Natural killer cell (primary cell): ENCODE measurements around the gene DYNLRB1. TPM values are rescaled to one million over a fixed set of nuclear protein-coding genes. Genes with fewer than 3 reads are reported as not detected.

Source experiments
- ATAC-seq, 3 donors: fragments of 150-1000 bp in 2 of 3; fragments of 200-7000 bp in 1 of 3; cut with Tn5 transposase; 1 replicate in 1 of 3; 2 replicates in 2 of 3; pipeline ENCODE4 v1.10.0; 2021; ENCODE audit warnings: mild to moderate bottlenecking in 2 of 3, moderate library complexity in 2 of 3
- DNase-seq, 2 donors: peaks; one replicate each; pipeline versions ENCODE4 v3.0.0 to v3.0.0-alpha.2; 2013 to 2021; ENCODE audit warnings: mixed read lengths in 1 of 2
- H3K27ac ChIP-seq: one replicate; pipeline ENCODE4 v1.5.1; 2013; ENCODE audit warnings: mild to moderate bottlenecking, low read length
- H3K27me3 ChIP-seq: one replicate; pipeline ENCODE4 v1.6.1; 2013; ENCODE audit warnings: low read length; ENCODE audit not compliant: control insufficient read depth, insufficient read depth
- H3K36me3 ChIP-seq: one replicate; pipeline ENCODE4 v1.6.1; 2013; ENCODE audit warnings: low read length; ENCODE audit not compliant: control insufficient read depth, insufficient read depth
- H3K4me1 ChIP-seq: one replicate; pipeline ENCODE4 v1.6.1; 2013; ENCODE audit warnings: low read length; ENCODE audit not compliant: control insufficient read depth, insufficient read depth
- H3K4me3 ChIP-seq: one replicate; pipeline ENCODE4 v1.5.1; 2013; ENCODE audit warnings: low read length
- H3K9me3 ChIP-seq: one replicate; pipeline ENCODE4 v1.6.1; 2013; ENCODE audit warnings: low read length; ENCODE audit not compliant: control insufficient read depth, insufficient read depth
- H3K27ac Mint-ChIP-seq, 2 donors: one replicate each; pipeline ENCODE4 v1.8.0; 2022; ENCODE audit warnings: mild to moderate bottlenecking in 2 of 2, mixed read lengths in 2 of 2, moderate library complexity in 1 of 2
- H3K27me3 Mint-ChIP-seq, 2 donors: one replicate each; pipeline ENCODE4 v1.8.0; 2022; ENCODE audit warnings: low read depth in 2 of 2, mixed read lengths in 2 of 2
- H3K36me3 Mint-ChIP-seq: one replicate; pipeline ENCODE4 v1.8.0; 2022; ENCODE audit warnings: mixed read lengths
- H3K4me1 Mint-ChIP-seq, 2 donors: one replicate each; pipeline ENCODE4 v1.8.0; 2022; ENCODE audit warnings: mixed read lengths in 2 of 2
- H3K4me3 Mint-ChIP-seq: one replicate; pipeline ENCODE4 v1.8.0; 2022; ENCODE audit warnings: mild to moderate bottlenecking, moderate library complexity, mixed read lengths
- H3K9me3 Mint-ChIP-seq, 2 donors: one replicate each; pipeline ENCODE4 v1.8.0; 2022; ENCODE audit warnings: mixed read lengths in 2 of 2
- WGBS: methylation state at CpG from one replicate; pipeline ENCODE4 v1.1.7; 2013; ENCODE audit warnings: missing lambda C conversion rate; ENCODE audit not compliant: insufficient coverage; 5-methylcytosine and 5-hydroxymethylcytosine counted together
- intact Hi-C: fragments of 100-400 bp; cut with micrococcal nuclease; formaldehyde crosslinking; loops from one replicate; pipeline ENCODE4 v1.14.2; 2022
- total RNA-seq, 4 donors: library from RNA; stranded (reverse); fragments of 120-200 nt in 1 of 4; gene quantifications; one replicate each; pipeline versions ENCODE4 v1.2.3 to v1.2.4, GENCODE V29; 2013 to 2022
- TF ChIP-seq, protein P1 (sequence below): fragments of 200-600 bp; IDR thresholded peaks from one replicate; pipeline ENCODE4 v1.8.0; 2022; ENCODE audit warnings: antibody characterized with exemption

DYNLRB1 gene
- total RNA-seq, 3 donors from 2014 or later (not counting 1 experiment from before 2014, with no cell fraction given), result 58.7 to 65.5 (median 61.4) TPM

DNA sequence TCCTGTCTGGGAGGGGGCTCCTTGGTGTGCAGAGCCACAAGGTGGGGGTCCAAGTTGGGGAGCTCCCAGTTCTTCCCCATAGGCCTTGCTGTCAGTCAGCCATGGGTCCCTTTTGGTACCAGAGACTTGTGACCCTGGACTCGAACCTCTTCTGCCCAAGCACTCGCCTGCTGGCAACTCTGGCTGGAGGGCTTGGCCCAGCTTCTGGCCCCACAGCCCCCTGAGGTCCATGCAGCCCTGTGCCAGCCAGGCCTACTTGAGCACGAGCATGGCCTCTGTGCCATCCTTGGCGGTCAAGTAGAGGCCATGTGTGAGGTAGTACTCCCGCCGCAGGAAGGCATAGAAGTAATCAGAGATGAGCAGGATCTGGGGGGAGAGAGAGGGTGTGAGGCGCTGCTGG is 44.4 kb downstream of the DYNLRB1 start:
- peaks cover 7% of the 10 kb centered on the region for H3K4me1 ChIP-seq
- no peak overlapping the region for H3K4me3 ChIP-seq
- H3K27me3 ChIP-seq, result no peaks in the 10 kb centered on the region
- no peaks in the 10 kb centered on the region for H3K36me3 ChIP-seq
- Mint-ChIP-seq H3K36me3 (no peaks in the 10 kb centered on the region), H3K9me3 (no peaks in the 10 kb centered on the region), H3K27ac (peak overlapping the region; percentile 62 to 71), H3K4me1 (peaks cover 7 to 25% of the 10 kb centered on the region in 2 donors), H3K4me3 (no peak overlapping the region), H3K27me3 (no peaks in the 10 kb centered on the region)
- ATAC-seq, result no peak
- DNase-seq, result peak in 1 of 2 donors; percentile 32
- TF ChIP-seq, protein P1, sequence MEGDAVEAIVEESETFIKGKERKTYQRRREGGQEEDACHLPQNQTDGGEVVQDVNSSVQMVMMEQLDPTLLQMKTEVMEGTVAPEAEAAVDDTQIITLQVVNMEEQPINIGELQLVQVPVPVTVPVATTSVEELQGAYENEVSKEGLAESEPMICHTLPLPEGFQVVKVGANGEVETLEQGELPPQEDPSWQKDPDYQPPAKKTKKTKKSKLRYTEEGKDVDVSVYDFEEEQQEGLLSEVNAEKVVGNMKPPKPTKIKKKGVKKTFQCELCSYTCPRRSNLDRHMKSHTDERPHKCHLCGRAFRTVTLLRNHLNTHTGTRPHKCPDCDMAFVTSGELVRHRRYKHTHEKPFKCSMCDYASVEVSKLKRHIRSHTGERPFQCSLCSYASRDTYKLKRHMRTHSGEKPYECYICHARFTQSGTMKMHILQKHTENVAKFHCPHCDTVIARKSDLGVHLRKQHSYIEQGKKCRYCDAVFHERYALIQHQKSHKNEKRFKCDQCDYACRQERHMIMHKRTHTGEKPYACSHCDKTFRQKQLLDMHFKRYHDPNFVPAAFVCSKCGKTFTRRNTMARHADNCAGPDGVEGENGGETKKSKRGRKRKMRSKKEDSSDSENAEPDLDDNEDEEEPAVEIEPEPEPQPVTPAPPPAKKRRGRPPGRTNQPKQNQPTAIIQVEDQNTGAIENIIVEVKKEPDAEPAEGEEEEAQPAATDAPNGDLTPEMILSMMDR, result no peak
- intact Hi-C loops, result loop anchor here (5.0 kb wide), 1 partner anchor 147 kb away; no protein-coding TSS in a partner anchor
- no peaks in the 10 kb centered on the region for H3K9me3 ChIP-seq
- H3K27ac ChIP-seq, result no peak overlapping the region
- 93% methylated on average over 7 of the region's 7 CpGs for WGBS

DNA sequence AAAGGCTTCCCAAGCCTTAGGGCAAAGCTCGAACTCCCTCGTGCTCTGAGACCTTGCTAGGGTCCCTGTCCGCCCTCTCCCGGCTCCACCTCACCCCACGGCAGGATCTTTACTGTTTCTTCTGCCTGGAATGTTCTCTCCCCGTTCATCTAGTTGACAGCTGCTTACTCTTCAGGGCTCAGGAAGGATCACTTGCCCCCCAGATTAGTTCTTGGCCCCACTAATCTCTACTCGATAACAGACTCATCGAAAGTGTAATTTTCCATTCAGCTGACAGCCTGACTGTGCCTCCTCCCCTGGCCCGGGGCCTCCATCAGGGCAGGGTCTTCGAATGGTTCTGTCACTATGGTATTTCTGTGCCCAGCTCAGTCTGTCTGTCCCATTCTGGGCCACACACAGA is 45.4 kb downstream of the DYNLRB1 start:
- H3K27me3 ChIP-seq, result no peaks in the 10 kb centered on the region
- H3K4me3 ChIP-seq, result no peak overlapping the region
- H3K9me3 ChIP-seq, result no peaks in the 10 kb centered on the region
- peaks cover 7 to 25% of the 10 kb centered on the region in 2 donors for H3K4me1 Mint-ChIP-seq
- WGBS, result 92% methylated on average over 10 of the region's 10 CpGs
- H3K9me3 Mint-ChIP-seq, result no peaks in the 10 kb centered on the region
- ATAC-seq (no peak), DNase-seq (no peak)
- H3K27me3 Mint-ChIP-seq, result no peaks in the 10 kb centered on the region
- peak overlapping the region; percentile 62 to 71 for H3K27ac Mint-ChIP-seq
- TF ChIP-seq, protein P1, result no peak
- intact Hi-C loops, result loop anchor here (5.0 kb wide), 1 partner anchor 146 kb away; no protein-coding TSS in a partner anchor
- no peaks in the 10 kb centered on the region for H3K36me3 Mint-ChIP-seq
- H3K36me3 ChIP-seq, result no peaks in the 10 kb centered on the region
- H3K27ac ChIP-seq, result no peak overlapping the region
- peak overlapping the region; percentile 22 for H3K4me3 Mint-ChIP-seq
- peaks cover 7% of the 10 kb centered on the region for H3K4me1 ChIP-seq

DNA sequence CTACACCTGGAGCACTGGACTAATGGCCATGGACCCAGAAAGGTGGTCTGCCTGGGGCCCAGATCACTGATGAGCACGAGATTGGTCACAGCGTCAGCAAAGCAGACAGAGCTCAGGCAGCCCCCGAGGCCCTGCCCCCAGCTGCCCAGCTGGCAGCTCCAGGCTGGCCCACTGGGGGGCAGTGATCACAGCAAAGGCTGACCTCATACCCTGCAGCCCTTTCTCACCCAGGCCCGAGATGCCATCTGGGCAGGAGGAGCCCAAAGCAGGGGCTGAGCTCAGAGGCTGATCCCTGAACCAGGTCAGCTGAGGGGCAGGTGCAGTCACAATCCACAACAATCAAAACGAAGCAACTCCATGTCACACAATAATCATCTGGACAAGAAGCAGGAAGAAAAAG is 46.4 kb downstream of the DYNLRB1 start:
- H3K9me3 Mint-ChIP-seq, result no peaks in the 10 kb centered on the region
- WGBS, result 77% methylated on average over 4 of the region's 5 CpGs
- ATAC-seq (no peak), DNase-seq (peak in 1 of 2 donors; percentile 28)
- TF ChIP-seq, protein P1, result peak; percentile 19
- H3K27me3 ChIP-seq, result no peaks in the 10 kb centered on the region
- no peak overlapping the region for H3K27ac ChIP-seq
- intact Hi-C loops, result loop anchor here (5.0 kb wide), 1 partner anchor 145 kb away; no protein-coding TSS in a partner anchor
- H3K36me3 Mint-ChIP-seq, result no peaks in the 10 kb centered on the region
- H3K4me3 ChIP-seq, result no peak overlapping the region
- H3K9me3 ChIP-seq, result no peaks in the 10 kb centered on the region
- H3K27ac Mint-ChIP-seq, result peak overlapping the region; percentile 62 to 71
- H3K36me3 ChIP-seq, result no peaks in the 10 kb centered on the region
- no peaks in the 10 kb centered on the region for H3K27me3 Mint-ChIP-seq
- H3K4me3 Mint-ChIP-seq, result peak overlapping the region; percentile 10
- H3K4me1 Mint-ChIP-seq, result peaks cover 7 to 19% of the 10 kb centered on the region in 2 donors
- peaks cover 4% of the 10 kb centered on the region for H3K4me1 ChIP-seq

DNA sequence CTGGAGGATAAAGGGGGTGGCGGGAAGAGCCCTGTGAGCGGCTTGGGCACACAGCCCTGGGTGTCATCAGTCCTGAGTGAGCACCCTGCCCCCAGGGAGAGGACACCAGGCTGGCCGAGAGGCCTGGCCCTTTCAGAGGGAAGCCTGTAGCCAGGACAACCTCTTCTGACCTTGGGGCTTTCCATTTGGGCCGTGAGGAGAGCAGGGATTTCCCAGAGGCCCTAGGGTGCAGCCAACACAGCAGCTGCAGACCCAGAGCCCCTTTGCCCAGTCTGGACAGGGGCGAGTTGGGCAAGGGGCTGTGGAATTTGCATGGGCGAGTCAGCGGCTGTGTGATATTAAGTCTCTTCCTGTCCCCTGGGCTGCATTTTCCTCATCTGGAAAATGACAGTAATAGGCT is 48.6 kb downstream of the DYNLRB1 start:
- Mint-ChIP-seq H3K4me1 (peaks cover 0 to 9% of the 10 kb centered on the region in 2 donors), H3K27me3 (no peaks in the 10 kb centered on the region), H3K27ac (no peak overlapping the region), H3K9me3 (no peaks in the 10 kb centered on the region), H3K36me3 (no peaks in the 10 kb centered on the region), H3K4me3 (no peak overlapping the region)
- no peak for DNase-seq
- no peaks in the 10 kb centered on the region for H3K27me3 ChIP-seq
- H3K4me1 ChIP-seq, result no peaks in the 10 kb centered on the region
- peaks cover 2% of the 10 kb centered on the region for H3K36me3 ChIP-seq
- H3K9me3 ChIP-seq, result no peaks in the 10 kb centered on the region
- intact Hi-C loops, result loop anchor here (5.0 kb wide), 1 partner anchor 142 kb away; no protein-coding TSS in a partner anchor
- no peak overlapping the region for H3K27ac ChIP-seq
- 86% methylated on average over 7 of the region's 7 CpGs for WGBS
- ATAC-seq, result no peak
- no peak overlapping the region for H3K4me3 ChIP-seq
- TF ChIP-seq, protein P1, result no peak
